NT2/D1 (cell line): ENCODE data around the gene CD2BP2.
"Not testable (repeated sequence)": the region's sequence is repeated elsewhere in the genome, so short reads cannot be mapped to it uniquely, and the experiment has no call there.

Experiments
- YY1 ChIP-seq: IDR thresholded peaks from 2 replicates; pipeline ENCODE4 v1.6.1; 2011; ENCODE audit not compliant: insufficient read length, insufficient read depth
- ZNF274 ChIP-seq: IDR thresholded peaks from 2 replicates; pipeline ENCODE4 v1.6.1; 2011; ENCODE audit warnings: mild to moderate bottlenecking, low read depth, low read length

DNA sequence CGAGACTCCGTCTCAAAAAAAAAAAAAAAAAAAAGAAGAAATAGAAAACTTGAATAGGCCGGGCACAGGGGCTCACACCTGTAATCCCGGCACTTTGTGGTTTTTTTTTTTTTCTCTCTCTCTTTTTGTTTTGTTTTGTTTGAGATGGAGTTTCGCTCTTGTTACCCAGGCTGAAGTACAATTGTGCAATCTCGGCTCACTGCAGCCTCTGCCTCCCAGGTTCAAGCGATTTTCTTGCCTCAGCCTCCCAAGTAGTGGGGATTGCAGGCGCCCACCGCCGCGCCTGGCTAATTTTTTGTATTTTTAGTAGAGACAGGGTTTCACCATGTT is 11.7 kb downstream of the CD2BP2 start:
- TF ChIP-seq YY1, ZNF274: not testable (repeated sequence)
